Stimulated activated CD4-positive, alpha-beta T cell treated with anti-CD3 and anti-CD28 coated beads, Interleukin-15, amount 100 ng/mL, for 1 hour (primary cell): Measurements from ENCODE around the gene TACR1.
"Not testable (repeated sequence)": the region's sequence is repeated elsewhere in the genome, so short reads cannot be mapped to it uniquely, and the experiment has no call there.

Experiments used
- DNase-seq, 2 donors: peaks; one replicate each; pipeline ENCODE4 v3.0.0-alpha.2; 2020; ENCODE audit warnings: low read depth in 1 of 2, low spot score in 1 of 2

The TACR1 gene

GRCh38 chr2:75094405-75094804 lies 104.9 kb downstream of the TACR1 start:
- DNase-seq: no peak

GRCh38 chr2:75090770-75091515 lies 108.4 kb downstream of the TACR1 start:
- no peak for DNase-seq

GRCh38 chr2:75089471-75089870 lies 109.8 kb downstream of the TACR1 start:
- DNase-seq: no peak

- no peak for DNase-seq
Observed at GRCh38 chr2:75088791-75089190, 110.5 kb downstream of the TACR1 start.

- no peak for DNase-seq
Observed at GRCh38 chr2:75087736-75088135, 111.6 kb downstream of the TACR1 start.

- DNase-seq: no peak
Observed at GRCh38 chr2:75079575-75079974, 119.7 kb downstream of the TACR1 start.

GRCh38 chr2:75077909-75078308 lies 121.4 kb downstream of the TACR1 start:
- no peak for DNase-seq

- no peak for DNase-seq
Observed at GRCh38 chr2:75076088-75076487, 123.2 kb downstream of the TACR1 start.

- DNase-seq: no peak
Observed at GRCh38 chr2:75074708-75075107, 124.6 kb downstream of the TACR1 start.

- DNase-seq: no peak
Observed at GRCh38 chr2:75074228-75074627, 125.1 kb downstream of the TACR1 start.

- no peak for DNase-seq
Observed at GRCh38 chr2:75071766-75072165, 127.6 kb downstream of the TACR1 start.

- no peak for DNase-seq
Observed at GRCh38 chr2:75068546-75068945, 130.8 kb downstream of the TACR1 start.

- no peak for DNase-seq
Observed at GRCh38 chr2:75067506-75067905, 131.8 kb downstream of the TACR1 start.

- no peak for DNase-seq
Observed at GRCh38 chr2:75066121-75066902, 133.0 kb downstream of the TACR1 start.

GRCh38 chr2:75065402-75066008 lies 133.8 kb downstream of the TACR1 start:
- no peak for DNase-seq

GRCh38 chr2:75064691-75065396 lies 134.5 kb downstream of the TACR1 start:
- DNase-seq: peak; percentile 9 to 19

GRCh38 chr2:75063906-75064305 lies 135.4 kb downstream of the TACR1 start:
- DNase-seq: no peak

- no peak for DNase-seq
Observed at GRCh38 chr2:75058427-75058826, 140.9 kb downstream of the TACR1 start.

GRCh38 chr2:75057150-75057549 lies 142.2 kb downstream of the TACR1 start:
- not testable (repeated sequence) for DNase-seq

GRCh38 chr2:75055820-75056675 lies 143.3 kb downstream of the TACR1 start:
- no peak for DNase-seq
